ENCODE results near the gene PAX5. TPM values are rescaled to one million over a fixed set of nuclear protein-coding genes. Genes with fewer than 3 reads are reported as not detected.

Gene PAX5
- total RNA-seq, 1 experiment from 2014 or later: 6.6 TPM

- TF ChIP-seq PRDM15 (CRISPR knock-in tag; IDR thresholded peaks at IDR 0.05) (peak; percentile 73; the same call in 1 of the 2 replicates), NR2C2 (CRISPR knock-in tag; IDR thresholded peaks at IDR 0.05) (peak; percentile 88), ZNF396 (CRISPR knock-in tag; IDR thresholded peaks at IDR 0.05; ENCODE audit: borderline replicate concordance) (no peak), ZBTB43 (CRISPR knock-in tag; IDR thresholded peaks at IDR 0.05) (peak; percentile 98), TCF7 (CRISPR knock-in tag; IDR thresholded peaks at IDR 0.05; ENCODE audit: low read depth) (peak; percentile 96), ZBTB21 (CRISPR knock-in tag; IDR thresholded peaks at IDR 0.05; ENCODE audit: borderline replicate concordance) (peak; percentile 97), MLX (CRISPR knock-in tag; IDR thresholded peaks at IDR 0.05) (peak; percentile 98), ZSCAN18 (CRISPR knock-in tag; IDR thresholded peaks at IDR 0.05) (no peak), FOXP1 (CRISPR knock-in tag; IDR thresholded peaks at IDR 0.05; ENCODE audit: borderline replicate concordance) (peak; percentile 100), STAT6 (CRISPR knock-in tag; conservative IDR thresholded peaks at IDR 0.05; ENCODE audit: low read depth) (peak; percentile 96; the same call in 1 of the 2 replicates), IRF2 (CRISPR knock-in tag; IDR thresholded peaks at IDR 0.05; ENCODE audit: borderline replicate concordance, low read depth) (peak; percentile 92), FOXK1 (CRISPR knock-in tag; IDR thresholded peaks at IDR 0.05) (peak; percentile 95), OVOL2 (CRISPR knock-in tag; IDR thresholded peaks at IDR 0.05; ENCODE audit: borderline replicate concordance) (no peak), SMAD3 (CRISPR knock-in tag; IDR thresholded peaks at IDR 0.05; ENCODE audit: borderline replicate concordance) (peak; percentile 99), RELA (CRISPR knock-in tag; IDR thresholded peaks at IDR 0.05; ENCODE audit: borderline replicate concordance) (peak; percentile 98), E2F1 (CRISPR knock-in tag; IDR thresholded peaks at IDR 0.05) (peak; percentile 99), FOXP4 (CRISPR knock-in tag; IDR thresholded peaks at IDR 0.05) (peak; percentile 99), GABPB1 (CRISPR knock-in tag; IDR thresholded peaks at IDR 0.05) (peak; percentile 90)
- TF ChIP-seq, protein P1, sequence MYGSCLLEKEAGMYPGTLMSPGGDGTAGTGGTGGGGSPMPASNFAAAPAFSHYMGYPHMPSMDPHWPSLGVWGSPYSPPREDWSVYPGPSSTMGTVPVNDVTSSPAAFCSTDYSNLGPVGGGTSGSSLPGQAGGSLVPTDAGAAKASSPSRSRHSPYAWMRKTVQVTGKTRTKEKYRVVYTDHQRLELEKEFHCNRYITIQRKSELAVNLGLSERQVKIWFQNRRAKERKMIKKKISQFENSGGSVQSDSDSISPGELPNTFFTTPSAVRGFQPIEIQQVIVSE (CRISPR knock-in tag; IDR thresholded peaks at IDR 0.05; ENCODE audit: borderline replicate concordance): no peak
- TF ChIP-seq, protein P2, sequence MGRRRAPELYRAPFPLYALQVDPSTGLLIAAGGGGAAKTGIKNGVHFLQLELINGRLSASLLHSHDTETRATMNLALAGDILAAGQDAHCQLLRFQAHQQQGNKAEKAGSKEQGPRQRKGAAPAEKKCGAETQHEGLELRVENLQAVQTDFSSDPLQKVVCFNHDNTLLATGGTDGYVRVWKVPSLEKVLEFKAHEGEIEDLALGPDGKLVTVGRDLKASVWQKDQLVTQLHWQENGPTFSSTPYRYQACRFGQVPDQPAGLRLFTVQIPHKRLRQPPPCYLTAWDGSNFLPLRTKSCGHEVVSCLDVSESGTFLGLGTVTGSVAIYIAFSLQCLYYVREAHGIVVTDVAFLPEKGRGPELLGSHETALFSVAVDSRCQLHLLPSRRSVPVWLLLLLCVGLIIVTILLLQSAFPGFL (CRISPR knock-in tag; IDR thresholded peaks at IDR 0.05; ENCODE audit: borderline replicate concordance): peak; percentile 98
These were observed 45.5 kb upstream of the PAX5 start (continued) for GRCh38 chr9:37079370-37080164.

All from WTC11 (cell line).